ENCODE data around the gene CDK15.

The CDK15 gene

GRCh38 chr2:201909961-201910361 lies 103.6 kb downstream of the CDK15 start:
- Mint-ChIP-seq H3K9me3 (no peaks in the 10 kb centered on the region), H3K27me3 (peaks cover 12% of the 10 kb centered on the region), H3K4me3 (peak overlapping the region; percentile 1), H3K27ac (ENCODE audit: low read depth) (peak overlapping the region; percentile 17), H3K4me1 (peaks cover 6% of the 10 kb centered on the region), H3K36me3 (ENCODE audit: insufficient read depth) (no peaks in the 10 kb centered on the region)
- DNase-seq (ENCODE audit: low spot score in 2 of 2) (no peak), ATAC-seq (replicated peaks; ENCODE audit: extremely low read depth, poor library complexity, severe bottlenecking) (peak; percentile 40)

GRCh38 chr2:201911372-201911771 lies 105.0 kb downstream of the CDK15 start:
- H3K27ac Mint-ChIP-seq (ENCODE audit: low read depth): no peak overlapping the region
- ATAC-seq (replicated peaks; ENCODE audit: extremely low read depth, poor library complexity, severe bottlenecking): no peak
- no peaks in the 10 kb centered on the region for H3K27me3 Mint-ChIP-seq
- no peaks in the 10 kb centered on the region for H3K36me3 Mint-ChIP-seq (ENCODE audit: insufficient read depth)
- no peak for DNase-seq (ENCODE audit: low spot score in 2 of 2)
- no peaks in the 10 kb centered on the region for H3K9me3 Mint-ChIP-seq
- peaks cover 6% of the 10 kb centered on the region for H3K4me1 Mint-ChIP-seq
- H3K4me3 Mint-ChIP-seq: no peak overlapping the region

- DNase-seq (ENCODE audit: low spot score in 2 of 2): no peak
- no peak for ATAC-seq (replicated peaks; ENCODE audit: extremely low read depth, poor library complexity, severe bottlenecking)
- Mint-ChIP-seq H3K36me3 (ENCODE audit: insufficient read depth) (no peaks in the 10 kb centered on the region), H3K27me3 (no peaks in the 10 kb centered on the region), H3K9me3 (no peaks in the 10 kb centered on the region), H3K4me3 (no peak overlapping the region), H3K4me1 (peaks cover 6% of the 10 kb centered on the region), H3K27ac (ENCODE audit: low read depth) (no peak overlapping the region)
These were observed 106.9 kb downstream of the CDK15 start for GRCh38 chr2:201913201-201913600.

- H3K4me3 Mint-ChIP-seq: no peak overlapping the region
- no peak overlapping the region for H3K27ac Mint-ChIP-seq (ENCODE audit: low read depth)
- no peaks in the 10 kb centered on the region for H3K4me1 Mint-ChIP-seq
- H3K27me3 Mint-ChIP-seq: no peaks in the 10 kb centered on the region
- no peaks in the 10 kb centered on the region for H3K9me3 Mint-ChIP-seq
- no peak for ATAC-seq (replicated peaks; ENCODE audit: extremely low read depth, poor library complexity, severe bottlenecking)
- DNase-seq (ENCODE audit: low spot score in 2 of 2): no peak
- H3K36me3 Mint-ChIP-seq (ENCODE audit: insufficient read depth): peaks cover 1% of the 10 kb centered on the region
These were observed 109.1 kb downstream of the CDK15 start for GRCh38 chr2:201915446-201915845.

- peaks cover 1% of the 10 kb centered on the region for H3K36me3 Mint-ChIP-seq (ENCODE audit: insufficient read depth)
- H3K4me1 Mint-ChIP-seq: no peaks in the 10 kb centered on the region
- no peaks in the 10 kb centered on the region for H3K9me3 Mint-ChIP-seq
- ATAC-seq (replicated peaks; ENCODE audit: extremely low read depth, poor library complexity, severe bottlenecking): no peak
- no peak for DNase-seq (ENCODE audit: low spot score in 2 of 2)
- H3K27me3 Mint-ChIP-seq: peaks cover 10% of the 10 kb centered on the region
- no peak overlapping the region for H3K27ac Mint-ChIP-seq (ENCODE audit: low read depth)
- no peak overlapping the region for H3K4me3 Mint-ChIP-seq
These were observed 110.2 kb downstream of the CDK15 start for GRCh38 chr2:201916565-201916964.

GRCh38 chr2:201918616-201919307 lies 112.4 kb downstream of the CDK15 start:
- DNase-seq (ENCODE audit: low spot score in 2 of 2) (no peak), ATAC-seq (replicated peaks; ENCODE audit: extremely low read depth, poor library complexity, severe bottlenecking) (no peak)
- peaks cover 1% of the 10 kb centered on the region for H3K36me3 Mint-ChIP-seq (ENCODE audit: insufficient read depth)
- H3K4me3 Mint-ChIP-seq: no peak overlapping the region
- no peaks in the 10 kb centered on the region for H3K9me3 Mint-ChIP-seq
- peaks cover 29% of the 10 kb centered on the region for H3K27me3 Mint-ChIP-seq
- H3K27ac Mint-ChIP-seq (ENCODE audit: low read depth): no peak overlapping the region
- H3K4me1 Mint-ChIP-seq: no peaks in the 10 kb centered on the region

GRCh38 chr2:201919308-201919634 lies 112.9 kb downstream of the CDK15 start:
- no peak overlapping the region for H3K4me3 Mint-ChIP-seq
- H3K4me1 Mint-ChIP-seq: no peaks in the 10 kb centered on the region
- peaks cover 34% of the 10 kb centered on the region for H3K27me3 Mint-ChIP-seq
- no peak for DNase-seq (ENCODE audit: low spot score in 2 of 2)
- no peak for ATAC-seq (replicated peaks; ENCODE audit: extremely low read depth, poor library complexity, severe bottlenecking)
- H3K36me3 Mint-ChIP-seq (ENCODE audit: insufficient read depth): peaks cover 1% of the 10 kb centered on the region
- H3K9me3 Mint-ChIP-seq: no peaks in the 10 kb centered on the region
- H3K27ac Mint-ChIP-seq (ENCODE audit: low read depth): no peak overlapping the region

- Mint-ChIP-seq H3K36me3 (ENCODE audit: insufficient read depth) (peaks cover 1% of the 10 kb centered on the region), H3K27ac (ENCODE audit: low read depth) (no peak overlapping the region), H3K9me3 (no peaks in the 10 kb centered on the region), H3K4me3 (no peak overlapping the region), H3K4me1 (no peaks in the 10 kb centered on the region), H3K27me3 (peaks cover 68% of the 10 kb centered on the region)
- DNase-seq (ENCODE audit: low spot score in 2 of 2) (no peak), ATAC-seq (replicated peaks; ENCODE audit: extremely low read depth, poor library complexity, severe bottlenecking) (no peak)
These were observed 117.3 kb downstream of the CDK15 start for GRCh38 chr2:201923436-201924328.

GRCh38 chr2:201924453-201924852 lies 118.1 kb downstream of the CDK15 start:
- ATAC-seq (replicated peaks; ENCODE audit: extremely low read depth, poor library complexity, severe bottlenecking) (no peak), DNase-seq (ENCODE audit: low spot score in 2 of 2) (no peak)
- H3K4me1 Mint-ChIP-seq: no peaks in the 10 kb centered on the region
- peaks cover 68% of the 10 kb centered on the region for H3K27me3 Mint-ChIP-seq
- no peak overlapping the region for H3K27ac Mint-ChIP-seq (ENCODE audit: low read depth)
- H3K9me3 Mint-ChIP-seq: no peaks in the 10 kb centered on the region
- H3K36me3 Mint-ChIP-seq (ENCODE audit: insufficient read depth): peaks cover 3% of the 10 kb centered on the region
- no peak overlapping the region for H3K4me3 Mint-ChIP-seq

- peaks cover 2% of the 10 kb centered on the region for H3K36me3 Mint-ChIP-seq (ENCODE audit: insufficient read depth)
- H3K4me3 Mint-ChIP-seq: no peak overlapping the region
- no peak for ATAC-seq (replicated peaks; ENCODE audit: extremely low read depth, poor library complexity, severe bottlenecking)
- H3K4me1 Mint-ChIP-seq: no peaks in the 10 kb centered on the region
- peaks cover 69% of the 10 kb centered on the region for H3K27me3 Mint-ChIP-seq
- no peak for DNase-seq (ENCODE audit: low spot score in 2 of 2)
- H3K27ac Mint-ChIP-seq (ENCODE audit: low read depth): no peak overlapping the region
- H3K9me3 Mint-ChIP-seq: no peaks in the 10 kb centered on the region
These were observed 118.7 kb downstream of the CDK15 start for GRCh38 chr2:201925056-201925455.

- H3K9me3 Mint-ChIP-seq: no peaks in the 10 kb centered on the region
- ATAC-seq (replicated peaks; ENCODE audit: extremely low read depth, poor library complexity, severe bottlenecking) (no peak), DNase-seq (ENCODE audit: low spot score in 2 of 2) (no peak)
- peaks cover 74% of the 10 kb centered on the region for H3K27me3 Mint-ChIP-seq
- H3K4me3 Mint-ChIP-seq: no peak overlapping the region
- peaks cover 2% of the 10 kb centered on the region for H3K36me3 Mint-ChIP-seq (ENCODE audit: insufficient read depth)
- H3K27ac Mint-ChIP-seq (ENCODE audit: low read depth): no peak overlapping the region
- H3K4me1 Mint-ChIP-seq: no peaks in the 10 kb centered on the region
These were observed 119.7 kb downstream of the CDK15 start for GRCh38 chr2:201926067-201926466.

- no peaks in the 10 kb centered on the region for H3K9me3 Mint-ChIP-seq
- H3K4me3 Mint-ChIP-seq: no peak overlapping the region
- peaks cover 2% of the 10 kb centered on the region for H3K36me3 Mint-ChIP-seq (ENCODE audit: insufficient read depth)
- H3K27me3 Mint-ChIP-seq: peaks cover 77% of the 10 kb centered on the region
- no peaks in the 10 kb centered on the region for H3K4me1 Mint-ChIP-seq
- no peak for ATAC-seq (replicated peaks; ENCODE audit: extremely low read depth, poor library complexity, severe bottlenecking)
- H3K27ac Mint-ChIP-seq (ENCODE audit: low read depth): no peak overlapping the region
- DNase-seq (ENCODE audit: low spot score in 2 of 2): no peak
These were observed 122.0 kb downstream of the CDK15 start for GRCh38 chr2:201928363-201928762.
